ENCODE data around the gene ZNF385C. TPM values are rescaled to one million over a fixed set of nuclear protein-coding genes. Genes with fewer than 3 reads are reported as not detected.

The ZNF385C gene
- total and polyA plus RNA-seq, 2 of the 13 experiments (the other 11 are each of a cell fraction or from before 2014, with no cell fraction given) = 2.3 to 6.1 TPM

DNA sequence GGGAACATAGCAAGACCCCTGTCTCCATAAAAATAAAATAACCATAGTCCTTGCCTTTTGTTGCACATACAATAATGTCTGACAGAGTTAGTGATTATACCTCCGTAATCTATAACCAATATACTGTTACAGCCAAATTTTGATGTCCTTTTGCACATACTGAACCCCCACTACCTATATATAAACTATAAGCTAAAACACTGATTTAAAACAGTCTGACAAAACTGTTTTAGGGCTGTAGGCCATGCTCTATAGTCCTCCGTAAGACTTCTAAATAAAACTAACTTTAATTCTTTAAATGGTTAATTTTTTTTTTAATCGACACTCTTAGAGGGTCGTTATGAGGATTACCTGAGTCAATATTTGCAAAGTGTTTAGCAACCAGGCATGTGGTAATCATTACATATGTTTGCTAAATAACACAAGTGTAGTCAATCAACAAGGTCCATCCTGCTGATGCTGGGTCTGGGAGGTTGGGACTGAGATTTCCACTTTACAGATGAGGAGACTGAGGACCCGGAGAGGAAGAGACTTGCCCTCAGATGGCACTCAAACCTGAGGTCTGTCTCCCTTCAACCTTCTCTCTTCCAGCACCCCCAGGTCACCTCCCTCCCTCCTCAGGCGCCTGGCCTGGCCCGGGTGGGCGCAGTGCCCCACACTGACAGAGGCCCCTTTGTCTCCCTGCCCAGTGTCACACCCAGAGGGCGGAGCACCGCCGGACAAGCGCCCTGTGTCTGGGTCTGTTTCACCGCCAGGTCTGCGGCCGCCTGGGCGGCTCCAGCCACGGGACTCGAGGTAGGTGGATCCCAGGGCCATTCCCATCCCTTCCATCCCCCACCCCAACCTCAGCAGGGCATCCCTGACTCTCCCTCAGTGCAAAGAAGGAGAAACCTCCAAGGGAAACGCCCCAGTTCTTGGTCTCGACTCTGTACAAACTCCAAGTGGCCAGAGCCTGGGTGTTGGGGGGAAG lies 10.3 kb downstream of the ZNF385C start (continued):
- TF ChIP-seq, protein P1, sequence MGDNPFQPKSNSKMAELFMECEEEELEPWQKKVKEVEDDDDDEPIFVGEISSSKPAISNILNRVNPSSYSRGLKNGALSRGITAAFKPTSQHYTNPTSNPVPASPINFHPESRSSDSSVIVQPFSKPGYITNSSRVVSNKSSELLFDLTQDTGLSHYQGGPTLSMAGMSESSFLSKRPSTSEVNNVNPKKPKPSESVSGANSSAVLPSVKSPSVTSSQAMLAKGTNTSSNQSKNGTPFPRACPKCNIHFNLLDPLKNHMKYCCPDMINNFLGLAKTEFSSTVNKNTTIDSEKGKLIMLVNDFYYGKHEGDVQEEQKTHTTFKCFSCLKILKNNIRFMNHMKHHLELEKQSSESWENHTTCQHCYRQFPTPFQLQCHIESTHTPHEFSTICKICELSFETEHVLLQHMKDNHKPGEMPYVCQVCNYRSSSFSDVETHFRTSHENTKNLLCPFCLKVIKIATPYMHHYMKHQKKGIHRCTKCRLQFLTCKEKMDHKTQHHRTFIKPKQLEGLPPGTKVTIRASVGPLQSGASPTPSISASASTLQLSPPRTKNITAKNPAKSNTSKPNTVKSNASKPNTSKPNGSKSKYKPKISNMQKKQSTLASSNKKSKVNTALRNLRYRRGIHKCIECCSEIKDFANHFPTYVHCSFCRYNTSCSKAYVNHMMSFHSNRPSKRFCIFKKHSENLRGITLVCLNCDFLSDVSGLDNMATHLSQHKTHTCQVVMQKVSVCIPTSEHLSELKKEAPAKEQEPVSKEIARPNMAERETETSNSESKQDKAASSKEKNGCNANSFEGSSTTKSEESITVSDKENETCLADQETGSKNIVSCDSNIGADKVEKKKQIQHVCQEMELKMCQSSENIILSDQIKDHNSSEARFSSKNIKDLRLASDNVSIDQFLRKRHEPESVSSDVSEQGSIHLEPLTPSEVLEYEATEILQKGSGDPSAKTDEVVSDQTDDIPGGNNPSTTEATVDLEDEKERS (CRISPR knock-in tag; IDR thresholded peaks at IDR 0.05) = peak; percentile 60; the same call in 1 of the 2 replicates
- TF ChIP-seq SPEN (CRISPR knock-in tag; IDR thresholded peaks at IDR 0.05; ENCODE audit: low read depth) = no peak
- TF ChIP-seq, protein P2, sequence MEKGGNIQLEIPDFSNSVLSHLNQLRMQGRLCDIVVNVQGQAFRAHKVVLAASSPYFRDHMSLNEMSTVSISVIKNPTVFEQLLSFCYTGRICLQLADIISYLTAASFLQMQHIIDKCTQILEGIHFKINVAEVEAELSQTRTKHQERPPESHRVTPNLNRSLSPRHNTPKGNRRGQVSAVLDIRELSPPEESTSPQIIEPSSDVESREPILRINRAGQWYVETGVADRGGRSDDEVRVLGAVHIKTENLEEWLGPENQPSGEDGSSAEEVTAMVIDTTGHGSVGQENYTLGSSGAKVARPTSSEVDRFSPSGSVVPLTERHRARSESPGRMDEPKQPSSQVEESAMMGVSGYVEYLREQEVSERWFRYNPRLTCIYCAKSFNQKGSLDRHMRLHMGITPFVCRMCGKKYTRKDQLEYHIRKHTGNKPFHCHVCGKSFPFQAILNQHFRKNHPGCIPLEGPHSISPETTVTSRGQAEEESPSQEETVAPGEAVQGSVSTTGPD (CRISPR knock-in tag; IDR thresholded peaks at IDR 0.05) = no peak
- TF ChIP-seq, protein P3, sequence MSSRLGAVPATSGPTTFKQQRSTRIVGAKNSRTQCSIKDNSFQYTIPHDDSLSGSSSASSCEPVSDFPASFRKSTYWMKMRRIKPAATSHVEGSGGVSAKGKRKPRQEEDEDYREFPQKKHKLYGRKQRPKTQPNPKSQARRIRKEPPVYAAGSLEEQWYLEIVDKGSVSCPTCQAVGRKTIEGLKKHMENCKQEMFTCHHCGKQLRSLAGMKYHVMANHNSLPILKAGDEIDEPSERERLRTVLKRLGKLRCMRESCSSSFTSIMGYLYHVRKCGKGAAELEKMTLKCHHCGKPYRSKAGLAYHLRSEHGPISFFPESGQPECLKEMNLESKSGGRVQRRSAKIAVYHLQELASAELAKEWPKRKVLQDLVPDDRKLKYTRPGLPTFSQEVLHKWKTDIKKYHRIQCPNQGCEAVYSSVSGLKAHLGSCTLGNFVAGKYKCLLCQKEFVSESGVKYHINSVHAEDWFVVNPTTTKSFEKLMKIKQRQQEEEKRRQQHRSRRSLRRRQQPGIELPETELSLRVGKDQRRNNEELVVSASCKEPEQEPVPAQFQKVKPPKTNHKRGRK (CRISPR knock-in tag; IDR thresholded peaks at IDR 0.05) = no peak
- TF ChIP-seq BRD4 (CRISPR knock-in tag; IDR thresholded peaks at IDR 0.05) = no peak
- peak; percentile 7; the same call in 1 of the 2 replicates for TF ChIP-seq NR2F6 (IDR thresholded peaks at IDR 0.05)
- peak; percentile 34; the same call in 1 of the 2 replicates for TF ChIP-seq NR2F6 (CRISPR knock-in tag; IDR thresholded peaks at IDR 0.05)
- no peak for TF ChIP-seq ZNF180 (CRISPR knock-in tag; IDR thresholded peaks at IDR 0.05; ENCODE audit: borderline replicate concordance, low read depth)
- TF ChIP-seq RAD51 (IDR thresholded peaks at IDR 0.05; ENCODE audit: borderline replicate concordance) = no peak
- no peak for TF ChIP-seq PAX8 (CRISPR knock-in tag; IDR thresholded peaks at IDR 0.05; ENCODE audit: borderline replicate concordance)
- TF ChIP-seq IKZF4 (CRISPR knock-in tag; IDR thresholded peaks at IDR 0.05; ENCODE audit: borderline replicate concordance, low read depth, not compliant biosample characterization) = no peak
- no peak for TF ChIP-seq NAIF1 (CRISPR knock-in tag; IDR thresholded peaks at IDR 0.05; ENCODE audit: borderline replicate concordance)
- no peak for TF ChIP-seq ZNF567 (CRISPR knock-in tag; IDR thresholded peaks at IDR 0.05; ENCODE audit: borderline replicate concordance)
- no peak for TF ChIP-seq ZSCAN20 (CRISPR knock-in tag; IDR thresholded peaks at IDR 0.05; ENCODE audit: borderline replicate concordance)
- peak; percentile 71 for TF ChIP-seq FOXA1 (IDR thresholded peaks at IDR 0.05)
- TF ChIP-seq FOXA1 (CRISPR knock-in tag; IDR thresholded peaks at IDR 0.05) = peak; percentile 93
- TF ChIP-seq NFYC (CRISPR knock-in tag; IDR thresholded peaks at IDR 0.05) = no peak
- no peak; the same call in none of the 2 replicates for TF ChIP-seq SALL1 (CRISPR knock-in tag; IDR thresholded peaks at IDR 0.05)
- TF ChIP-seq EEA1 (CRISPR knock-in tag; IDR thresholded peaks at IDR 0.05; ENCODE audit: borderline replicate concordance) = no peak
- TF ChIP-seq ZNF562 (CRISPR knock-in tag; IDR thresholded peaks at IDR 0.05; ENCODE audit: borderline replicate concordance) = no peak
- no peak for TF ChIP-seq POLR2AphosphoS5 (IDR thresholded peaks at IDR 0.05; ENCODE audit: low read depth, low read length)
- no peak for TF ChIP-seq RFXANK (CRISPR knock-in tag; IDR thresholded peaks at IDR 0.05)
- TF ChIP-seq ZNF329 (CRISPR knock-in tag; IDR thresholded peaks at IDR 0.05; ENCODE audit: low read depth) = no peak
